GM21737 (cell line): ENCODE data around the gene CD276.
"Not testable (repeated sequence)": the region's sequence is repeated elsewhere in the genome, so short reads cannot be mapped to it uniquely, and the experiment has no call there.

ENCODE experiments used
- ATAC-seq: cut with Tn5 transposase; IDR thresholded peaks from one replicate; pipeline ENCODE4 v1.9.1; 2021; ENCODE audit warnings: mild to moderate bottlenecking, moderate library complexity; ENCODE audit not compliant: unreplicated experiment

Gene CD276

DNA sequence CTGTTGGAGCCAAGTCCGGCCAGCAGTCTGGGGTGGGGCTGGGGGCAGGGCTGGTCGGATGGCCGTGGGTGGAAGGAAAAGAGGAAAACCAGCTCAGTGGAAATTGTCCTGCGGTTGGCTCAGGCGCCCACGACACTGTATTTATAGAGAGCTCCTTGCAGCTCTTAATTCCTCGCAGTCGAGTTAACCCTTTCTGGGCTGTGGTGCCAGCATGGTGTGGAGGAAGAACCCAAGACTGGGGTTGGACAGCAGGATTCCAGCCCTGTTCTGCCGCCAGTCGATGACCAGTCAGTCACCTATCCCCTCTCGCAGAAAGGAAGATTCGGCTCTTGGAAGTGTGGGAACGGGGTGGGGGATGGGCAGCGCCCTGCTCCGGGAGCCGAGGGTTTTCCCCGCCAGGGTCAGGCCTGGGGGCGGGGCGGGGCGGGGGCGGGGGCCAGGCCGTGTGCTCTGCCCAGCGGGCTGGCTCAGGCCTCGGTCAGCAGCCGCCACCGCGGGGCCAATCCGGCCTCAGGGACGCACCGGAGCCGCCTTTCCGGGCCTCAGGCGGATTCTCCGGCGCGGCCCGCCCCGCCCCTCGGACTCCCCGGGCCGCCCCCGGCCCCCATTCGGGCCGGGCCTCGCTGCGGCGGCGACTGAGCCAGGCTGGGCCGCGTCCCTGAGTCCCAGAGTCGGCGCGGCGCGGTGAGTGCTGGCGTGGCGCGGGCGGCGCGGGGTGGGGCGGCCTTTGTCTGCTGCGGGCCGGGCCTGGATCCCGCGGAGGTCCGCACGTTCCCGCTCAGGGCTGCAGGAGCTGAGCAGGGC, at the start of gene CD276:
Gene CD276, plus strand, starts transcription at position 607 of the 804 bp plus-strand sequence. CDS start 15,257 bp downstream, outside the sequence.
- no peak for ATAC-seq

DNA sequence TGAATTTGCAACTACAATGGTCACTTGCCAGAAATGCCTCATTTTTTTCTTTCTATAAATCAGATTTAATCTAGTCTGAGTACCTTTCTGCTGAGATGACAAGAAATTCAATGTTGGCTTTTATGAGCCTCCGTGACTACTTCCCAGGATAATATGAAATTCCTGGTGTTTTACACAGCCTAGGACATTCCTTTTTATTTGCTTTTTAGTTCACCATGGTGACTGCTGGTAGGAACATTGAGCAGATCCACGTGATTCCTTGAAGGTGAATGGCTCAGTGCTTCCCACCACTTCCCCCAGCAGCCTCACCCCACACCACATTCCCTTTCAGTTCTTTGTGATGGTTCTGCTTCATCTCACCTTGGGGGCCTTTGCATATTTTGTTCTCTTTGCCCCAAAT, 46.7 kb upstream of the CD276 start:
- ATAC-seq = no peak

DNA sequence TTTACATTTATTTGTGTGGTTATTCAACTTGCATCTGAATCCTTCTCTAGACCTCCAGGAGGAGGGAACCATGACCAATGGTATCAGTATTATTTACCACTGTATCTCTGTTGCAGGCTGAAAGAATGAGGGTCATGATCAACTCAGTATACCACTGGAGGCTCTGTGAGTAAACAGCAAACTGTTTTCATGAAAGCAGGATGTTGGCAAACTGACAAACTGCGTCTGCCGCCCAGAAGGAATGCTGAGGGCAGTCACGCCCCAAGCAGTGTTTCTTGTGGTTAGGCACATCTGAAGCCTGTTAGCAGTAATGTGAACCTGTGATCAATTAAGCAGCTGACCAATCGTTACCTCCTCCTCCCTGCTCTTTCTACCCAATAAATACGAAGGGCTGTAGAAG, 44.7 kb upstream of the CD276 start:
- not testable (repeated sequence) for ATAC-seq

DNA sequence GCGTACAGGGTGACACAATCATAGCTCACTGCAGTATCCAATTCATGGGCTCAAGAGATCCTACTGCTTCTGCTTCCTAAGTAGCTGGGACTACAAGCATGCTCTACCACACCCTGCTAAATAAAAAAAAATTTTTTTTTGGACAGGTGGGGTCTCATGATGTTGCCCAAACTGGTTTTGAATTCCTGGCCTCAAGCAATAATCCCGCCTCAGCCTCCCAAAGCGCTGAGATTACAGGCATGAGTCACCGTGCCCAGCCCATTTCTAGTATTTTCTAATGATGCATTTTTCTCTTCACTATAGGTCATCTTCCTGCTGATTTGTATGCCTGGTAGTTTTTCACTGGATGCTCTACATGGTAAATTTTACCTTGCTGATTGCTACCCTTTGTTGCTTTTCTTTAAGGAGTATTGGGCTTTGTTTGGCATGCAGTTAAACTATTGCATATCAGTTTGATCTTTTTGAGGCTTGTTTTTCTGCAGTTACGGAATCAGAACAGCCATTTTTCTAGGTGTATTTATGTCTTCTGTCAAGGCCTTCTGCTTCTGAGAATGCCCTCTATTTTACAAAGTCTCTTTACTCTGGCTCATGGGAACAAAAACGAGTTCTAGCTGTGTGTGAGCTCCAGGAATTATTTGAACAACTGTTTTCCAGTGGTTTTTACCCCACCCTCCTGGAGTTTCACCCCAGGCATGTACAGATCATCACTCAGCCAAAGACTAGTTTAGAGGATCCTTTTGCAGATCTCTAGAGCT, 36.7 kb upstream of the CD276 start:
- ATAC-seq = no peak

DNA sequence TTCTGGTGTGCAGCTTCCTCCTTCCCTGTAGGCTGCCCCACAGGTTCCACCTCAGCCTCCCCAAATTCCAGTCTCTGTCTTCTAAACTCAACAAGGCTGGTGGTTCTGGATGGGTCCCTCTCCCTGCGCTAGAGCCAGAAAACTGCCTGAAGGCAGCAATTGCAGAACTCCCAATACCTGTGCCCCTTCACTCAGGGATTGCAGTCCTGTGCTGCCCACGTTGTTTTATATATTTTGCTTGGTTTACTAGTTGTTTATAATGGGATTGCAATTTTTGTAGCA, 36.2 kb upstream of the CD276 start:
- no peak for ATAC-seq

DNA sequence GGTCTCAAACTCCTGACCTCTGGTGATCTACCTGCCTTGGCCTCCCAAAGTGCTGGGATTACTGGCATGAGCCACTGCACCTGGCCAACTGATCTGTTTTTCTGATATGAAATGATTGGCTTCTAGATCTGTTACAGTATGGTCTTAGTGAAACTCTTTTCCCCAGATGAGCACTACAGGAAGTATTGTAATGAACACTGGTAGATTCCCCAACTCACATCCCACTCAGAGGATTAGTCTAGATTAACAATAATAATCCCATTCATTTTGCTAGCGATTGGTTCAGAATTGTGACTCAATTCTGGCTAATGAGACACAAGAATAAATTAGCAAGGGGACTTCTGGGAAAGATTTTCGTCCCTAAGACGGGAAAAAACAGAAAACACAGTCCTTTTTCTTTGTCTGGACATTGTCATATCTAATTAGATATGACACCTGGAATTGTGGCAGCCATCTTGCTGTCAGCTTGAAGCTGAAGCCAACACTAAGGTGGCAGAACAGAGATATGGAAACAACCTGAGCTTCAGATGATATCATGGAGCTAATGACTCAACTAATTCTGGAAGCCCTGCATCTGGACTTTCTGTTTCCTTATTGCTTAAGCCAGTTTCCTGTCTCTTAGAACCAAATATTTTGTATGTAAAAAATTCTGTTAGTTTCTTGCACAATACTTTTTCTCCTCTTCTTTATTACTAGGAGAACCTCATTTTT, 33.6 kb upstream of the CD276 start:
- no peak for ATAC-seq

DNA sequence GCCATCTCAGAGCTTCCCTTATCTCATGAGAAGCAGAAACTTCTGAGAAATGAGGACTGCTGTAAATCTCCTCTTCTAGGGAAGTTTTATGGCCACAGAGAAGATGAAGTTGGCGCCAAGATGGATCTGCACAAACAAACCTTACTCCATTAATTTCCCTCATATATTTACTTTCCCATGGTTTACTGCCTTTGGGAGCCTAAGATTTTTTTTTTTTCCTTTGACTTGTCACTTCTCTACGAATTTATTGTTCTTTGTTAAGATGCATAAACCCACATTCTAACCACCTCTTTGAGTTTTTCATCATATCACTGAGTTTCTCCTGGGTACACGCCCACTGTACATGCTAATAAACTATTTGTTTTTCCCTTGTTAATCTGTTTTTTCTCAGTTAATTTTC, 29.5 kb upstream of the CD276 start:
- ATAC-seq = no peak

DNA sequence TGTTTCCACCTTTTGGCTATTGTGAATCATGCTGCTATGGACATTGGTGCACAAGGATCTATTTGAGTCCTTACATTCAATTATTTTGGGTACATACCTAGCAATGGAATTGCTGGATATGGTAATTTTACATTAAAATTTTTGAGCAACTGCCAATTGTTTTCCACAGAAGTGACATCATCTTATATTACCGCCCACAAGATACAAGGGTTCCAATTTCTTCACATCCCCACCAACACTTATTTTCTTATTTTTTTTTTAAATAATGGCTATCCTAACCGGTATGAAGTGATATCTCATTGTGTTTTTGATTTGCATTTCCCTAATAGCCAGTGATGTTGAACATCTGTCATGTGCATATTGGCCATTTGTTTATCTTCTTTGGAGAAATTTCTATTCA, 28.5 kb upstream of the CD276 start:
- no peak for ATAC-seq

DNA sequence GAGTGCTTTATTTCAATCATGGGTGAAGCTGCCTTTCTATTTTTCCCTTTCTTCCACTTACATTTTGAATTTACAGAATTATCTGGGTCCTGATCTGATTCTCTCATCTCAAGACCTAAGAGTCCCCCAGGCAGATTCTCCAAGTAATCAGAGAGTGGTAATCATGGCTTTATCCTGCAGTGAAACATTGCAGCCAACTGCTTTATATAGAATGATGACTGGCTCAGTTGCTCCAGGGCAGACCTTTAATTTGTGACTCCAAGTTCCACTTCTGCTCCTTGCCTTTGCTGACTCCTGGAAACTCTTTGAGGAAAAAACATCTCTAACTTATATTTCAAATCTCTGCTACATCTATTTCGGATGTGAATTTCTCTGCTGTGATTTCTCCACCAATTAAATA, 25.5 kb upstream of the CD276 start:
- ATAC-seq = no peak

DNA sequence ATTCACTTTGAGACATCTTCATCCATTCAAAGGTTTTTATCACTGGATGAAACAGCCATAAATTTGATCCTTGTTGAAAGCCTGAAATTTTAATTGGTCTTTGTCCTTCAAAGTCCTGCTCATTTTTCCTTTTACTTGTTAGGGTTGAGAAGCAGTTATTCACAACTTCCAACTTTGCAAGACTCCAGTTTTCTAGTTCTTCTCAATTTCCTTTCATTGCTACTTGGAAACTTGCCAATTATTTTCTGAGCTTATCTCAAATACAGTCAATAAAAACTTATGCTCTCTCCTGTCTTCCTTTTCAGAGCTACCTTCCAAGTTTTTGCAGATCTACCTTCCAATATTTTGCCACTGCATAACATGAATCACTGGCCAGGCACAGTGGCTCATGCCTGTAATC, 23.7 kb upstream of the CD276 start:
- ATAC-seq = no peak

DNA sequence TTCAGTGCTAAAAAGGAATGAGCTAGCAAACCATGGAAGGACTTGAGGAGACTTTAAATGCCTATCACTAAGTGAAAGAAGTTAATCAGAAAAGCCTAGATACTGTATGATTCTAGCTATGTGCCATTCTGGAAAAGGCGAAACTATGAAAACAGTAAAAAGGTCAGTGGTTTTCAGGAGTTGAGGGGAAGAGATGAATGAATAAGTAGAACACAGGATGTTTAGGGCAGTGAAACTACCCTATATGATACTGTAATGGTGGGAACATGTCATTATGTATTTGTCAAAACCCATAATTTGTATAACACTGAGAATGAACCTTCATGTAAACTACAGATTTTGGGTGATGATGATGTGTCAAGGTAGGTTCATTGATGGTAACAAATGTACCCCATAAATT, 9.6 kb upstream of the CD276 start:
- no peak for ATAC-seq

DNA sequence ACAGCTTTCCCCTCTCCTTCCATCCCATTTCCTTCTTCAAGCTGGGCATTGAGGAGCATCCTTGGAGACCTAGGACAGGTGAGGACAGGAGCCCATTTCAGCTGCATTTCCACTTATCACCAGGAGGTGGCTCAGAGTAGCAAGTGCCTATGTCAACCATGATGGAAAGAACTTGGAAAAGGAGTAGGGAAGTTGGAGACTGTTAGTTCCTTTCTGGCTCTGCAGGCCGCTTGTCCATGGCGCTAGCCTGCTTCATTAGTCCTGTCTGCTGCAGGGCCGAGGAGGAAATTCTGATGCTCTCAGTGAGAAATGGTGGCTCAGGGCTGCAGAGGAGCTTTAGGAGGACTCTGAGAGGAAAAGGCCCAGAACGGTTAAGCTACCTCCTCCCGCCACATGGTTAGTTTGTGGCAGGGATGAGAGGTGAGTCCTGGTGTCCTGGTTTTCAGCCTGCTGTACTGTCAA, 7.0 kb upstream of the CD276 start:
- no peak for ATAC-seq

DNA sequence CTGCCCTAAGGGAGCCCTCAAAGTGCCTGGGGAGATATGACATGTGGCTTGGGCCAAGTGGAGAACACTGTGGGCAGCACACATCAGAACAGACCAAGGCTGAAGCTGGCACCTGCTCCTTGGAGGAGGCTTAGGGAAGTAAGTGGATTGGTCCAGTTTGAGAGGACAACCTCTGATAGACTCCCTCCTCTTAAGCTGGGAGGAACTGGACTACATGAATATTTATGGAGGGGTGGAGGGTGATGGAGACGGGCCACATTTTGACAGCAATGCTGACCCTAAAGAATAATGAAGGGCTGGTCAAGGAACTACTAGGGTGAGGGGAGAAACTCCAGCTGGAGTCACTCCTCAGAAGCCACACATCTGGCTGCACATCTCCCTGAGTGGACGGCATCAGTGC, 6.5 kb upstream of the CD276 start:
- no peak for ATAC-seq

DNA sequence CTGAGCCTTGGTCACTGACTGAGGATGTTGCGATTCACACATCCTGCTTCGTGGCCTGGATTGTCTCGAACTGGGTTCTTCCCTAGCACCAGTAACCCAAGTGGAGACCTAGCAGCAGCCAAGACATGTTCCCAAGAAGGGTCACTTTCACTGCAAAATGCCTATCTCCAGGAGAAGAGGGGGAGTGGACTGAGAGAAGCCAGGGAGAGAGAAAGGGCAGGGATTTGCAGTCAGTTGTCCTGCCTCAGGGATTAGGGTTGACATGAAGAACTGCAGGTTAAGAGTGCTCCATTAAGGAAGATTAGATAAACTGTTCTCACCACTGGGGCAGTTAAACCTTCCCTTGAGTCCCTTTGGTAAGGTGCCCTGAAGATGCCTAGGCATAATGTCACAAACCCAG, 5.7 kb upstream of the CD276 start:
- ATAC-seq = no peak

DNA sequence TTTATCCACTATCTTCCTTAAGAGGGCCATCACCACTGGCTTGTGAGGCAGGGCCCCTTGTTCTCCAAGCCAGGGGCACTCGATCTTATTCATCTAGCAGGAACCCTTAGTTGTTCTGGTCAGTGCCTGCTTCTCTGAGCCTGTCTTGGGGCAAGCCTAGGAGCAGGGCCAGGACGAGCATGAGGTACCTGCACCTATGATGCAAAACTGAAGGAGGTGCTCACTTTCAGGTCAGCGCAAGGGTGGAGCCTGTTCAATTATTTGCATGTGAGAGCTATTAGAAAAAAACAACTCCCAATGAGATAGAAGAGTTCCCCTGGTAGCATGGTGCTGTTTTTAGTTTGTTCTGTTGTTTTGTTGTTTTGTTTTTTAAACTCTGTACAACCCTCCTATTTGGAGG, 5.0 kb upstream of the CD276 start:
- no peak for ATAC-seq

DNA sequence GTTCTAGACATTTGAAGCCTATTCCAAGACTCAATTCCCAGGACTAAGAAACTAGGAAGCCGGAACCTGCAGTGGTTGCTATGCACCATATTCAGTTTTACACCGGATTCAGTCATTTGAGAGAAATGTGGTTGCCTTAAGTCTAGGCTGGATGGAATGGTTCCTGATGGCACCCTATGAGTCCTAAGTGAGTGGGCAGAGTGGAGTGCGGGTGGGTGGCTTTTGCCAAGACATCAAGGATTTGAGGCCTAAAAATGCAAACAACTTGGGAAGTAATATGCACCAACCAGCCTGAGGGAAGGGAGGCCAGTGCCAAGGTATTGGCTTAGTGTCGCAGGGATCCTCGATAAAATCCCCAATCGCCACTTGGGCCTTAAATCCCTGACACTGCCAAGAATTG, 4.2 kb upstream of the CD276 start:
- ATAC-seq = no peak

DNA sequence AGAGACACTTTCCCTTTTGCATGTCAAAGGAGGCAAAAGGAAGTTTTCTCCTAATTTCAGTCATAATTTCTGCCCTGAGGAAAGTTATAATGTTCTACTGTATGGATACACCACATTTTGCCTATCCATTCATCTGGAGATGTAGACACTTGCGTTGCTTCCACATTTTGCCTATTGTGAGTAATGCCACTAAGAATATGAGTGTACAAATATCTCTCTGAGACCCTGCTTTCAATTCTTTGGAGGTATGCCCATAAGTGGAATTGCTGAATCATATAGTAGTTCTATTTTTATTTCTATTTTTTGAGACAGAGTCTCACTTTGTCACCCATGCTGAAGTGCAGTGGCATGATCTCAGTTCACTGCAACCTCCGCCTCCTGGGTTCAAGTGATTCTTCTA, 3.6 kb upstream of the CD276 start:
- no peak for ATAC-seq

DNA sequence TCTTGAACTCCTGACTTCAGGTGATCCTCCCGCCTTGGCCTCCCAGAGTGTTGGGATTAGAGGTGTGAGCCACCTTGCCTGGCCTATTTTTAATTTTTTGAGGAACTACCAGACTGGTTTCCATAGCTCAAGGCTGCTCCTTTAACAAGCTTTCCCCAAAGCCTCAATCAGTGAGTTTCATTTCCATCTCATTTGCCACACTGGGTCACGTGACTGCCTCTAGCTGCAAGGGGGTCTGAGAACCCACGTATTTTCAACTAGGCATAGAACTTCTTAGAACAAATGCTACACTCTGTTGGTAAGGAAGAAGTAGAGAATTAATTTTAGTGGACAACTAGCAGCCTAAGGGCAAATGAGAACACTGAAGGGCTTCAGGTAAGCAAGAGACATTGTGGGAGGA, 3.1 kb upstream of the CD276 start:
- no peak for ATAC-seq

DNA sequence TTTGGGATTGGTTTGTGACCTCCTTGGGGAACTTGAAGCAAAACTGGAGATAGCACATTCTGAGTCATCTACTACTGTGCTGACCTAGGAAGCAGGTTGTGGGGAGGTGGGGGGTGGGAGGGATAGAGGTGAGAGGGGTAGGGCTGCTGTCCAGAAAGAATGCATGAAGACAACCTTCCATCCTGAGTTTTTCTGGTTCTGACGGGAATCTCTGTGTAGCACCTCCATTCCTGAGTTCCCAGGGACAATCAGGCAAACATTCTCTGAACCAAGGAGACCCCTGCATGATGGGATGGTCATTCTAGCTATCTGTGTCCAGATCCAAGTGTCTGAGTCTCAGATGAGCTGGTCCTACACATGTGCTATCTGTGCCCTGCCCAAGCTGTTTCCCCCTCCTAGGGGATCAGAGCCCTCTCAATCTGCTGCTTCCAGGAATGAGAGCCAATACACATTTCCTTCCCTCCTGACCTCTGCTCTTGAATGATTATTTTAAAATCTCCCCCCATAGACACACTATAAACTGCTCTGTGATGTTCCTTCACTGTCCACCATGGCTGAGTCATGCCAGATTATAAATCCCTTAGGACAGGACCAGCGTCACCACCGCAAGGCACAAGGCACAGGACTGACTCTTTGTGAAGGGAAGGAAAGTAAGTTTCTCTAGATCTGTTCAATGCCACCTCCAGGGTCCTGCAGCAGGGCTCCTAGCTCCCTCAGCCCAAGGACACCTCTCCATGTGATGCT, 2.2 kb upstream of the CD276 start:
- ATAC-seq = no peak

DNA sequence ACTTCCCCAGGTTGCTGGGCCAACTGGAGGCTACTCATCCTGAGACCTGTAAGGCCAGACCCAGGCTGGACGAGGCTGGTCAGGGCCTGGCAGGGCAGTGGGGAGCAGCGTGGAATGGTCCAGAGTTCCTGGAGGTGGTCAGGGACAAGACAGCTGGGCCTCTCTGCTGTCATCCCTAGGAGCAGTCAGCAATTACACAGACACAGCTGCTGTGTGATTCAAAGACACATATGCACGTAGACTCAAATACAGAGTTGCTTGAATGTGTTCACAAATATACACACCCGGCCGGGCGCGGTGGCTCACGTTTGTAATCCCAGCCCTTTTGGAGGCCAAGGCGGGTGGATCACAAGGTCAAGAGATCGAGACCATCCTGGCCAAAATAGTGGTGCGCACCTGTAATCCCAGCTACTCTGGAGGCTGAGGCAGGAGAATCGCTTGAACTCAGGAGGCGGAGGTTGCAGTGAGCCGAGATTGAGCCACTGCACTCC, 1.5 kb upstream of the CD276 start:
- ATAC-seq = no peak

DNA sequence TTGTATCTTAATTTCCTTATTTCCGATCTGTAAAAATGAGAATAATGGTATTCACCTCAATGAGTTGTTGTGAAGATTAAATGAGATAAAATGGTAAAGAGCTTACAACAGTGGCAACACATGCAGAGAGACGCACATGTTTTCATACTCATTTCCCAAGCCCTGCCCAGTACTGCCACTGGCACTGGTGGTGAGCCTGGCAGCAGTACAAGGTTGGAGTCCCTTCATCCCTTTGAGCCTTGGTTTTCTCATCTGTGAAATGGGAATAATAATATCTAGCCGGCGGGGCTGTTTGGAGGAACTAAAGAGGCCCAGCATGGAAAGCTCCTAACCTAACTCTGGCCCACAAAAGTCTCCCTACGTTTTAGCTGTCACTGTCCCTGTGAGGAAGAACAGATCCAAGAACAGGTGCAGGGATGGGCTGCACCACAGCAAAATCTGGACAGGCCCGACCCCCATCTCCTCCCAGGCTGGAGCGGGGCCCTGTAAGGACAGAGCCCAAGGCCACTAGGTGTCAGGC, 866 bp upstream of the CD276 start:
- ATAC-seq = no peak
